Coronary artery (tissue), 2 donors: Measurements from ENCODE around the gene MOCOS.
A peak's percentile ranks its signal among the peaks of the same experiment; 100 is the strongest.

Experiments used
- DNase-seq: peaks from one replicate; pipeline ENCODE4 v3.0.0-alpha.2; 2017; ENCODE audit warnings: low spot score
- H3K27ac ChIP-seq, 2 donors: fragments of 200-600 bp; sonication (generic); one replicate each; pipeline ENCODE4 v1.5.1; 2016 to 2019
- H3K4me3 ChIP-seq: fragments of 200-600 bp; sonication (generic); 2 replicates; pipeline ENCODE4 v1.5.1; 2016; ENCODE audit warnings: mild to moderate bottlenecking, moderate library complexity
- CTCF ChIP-seq: fragments of 200-600 bp; sonication (generic); IDR thresholded peaks from one replicate; pipeline ENCODE4 v1.5.1; 2019; ENCODE audit warnings: antibody characterized with exemption

MOCOS gene

GRCh38 chr18:36185901-36186460 lies 1.3 kb upstream of the MOCOS start:
- no peak for TF ChIP-seq CTCF
- DNase-seq = no peak
- Histone ChIP-seq H3K27ac (no peak overlapping the region), H3K4me3 (peak overlapping the region; percentile 83)

DNA sequence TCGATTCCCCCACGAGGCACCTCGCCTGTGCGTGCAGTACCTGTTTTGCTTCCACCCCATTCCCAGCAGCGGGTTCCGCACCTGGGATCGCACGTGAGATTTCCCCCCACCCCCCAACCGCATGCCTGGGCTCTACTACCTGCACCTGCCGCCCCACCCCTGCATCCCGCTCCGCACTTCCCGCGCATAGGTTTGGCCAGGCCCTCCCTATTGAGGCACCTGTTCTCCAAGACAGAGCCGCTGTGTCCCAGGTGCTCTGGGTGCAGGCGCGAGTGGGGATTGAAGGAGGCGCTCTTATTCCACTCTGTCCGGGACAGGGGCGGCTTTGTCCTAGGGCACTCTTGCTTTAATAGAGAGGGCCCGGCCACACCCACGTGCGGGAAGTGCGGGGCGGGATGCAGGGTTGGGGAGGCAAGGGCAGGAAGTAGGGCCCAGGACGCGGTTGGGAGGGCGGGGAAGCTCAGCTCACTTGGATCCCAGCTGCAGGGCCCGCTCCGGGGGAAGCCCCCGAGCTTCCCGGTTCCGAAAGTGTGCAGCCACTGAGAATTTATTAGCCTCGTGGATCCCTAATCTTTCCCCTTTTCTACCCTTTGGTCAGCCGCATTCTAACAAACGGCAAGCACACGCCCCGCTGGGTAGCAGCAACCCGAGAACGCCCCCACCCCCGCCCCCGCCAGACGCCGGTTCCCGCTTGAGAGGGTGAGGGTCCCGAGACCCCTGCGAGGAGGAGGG lies 670 bp upstream of the MOCOS start:
- no peak for DNase-seq
- TF ChIP-seq CTCF = no peak
- peak overlapping the region; percentile 83 for H3K4me3 ChIP-seq
- H3K27ac ChIP-seq = peak overlapping the region in 1 of 2 donors; percentile 11

- no peak for DNase-seq
- H3K4me3 ChIP-seq = peak overlapping the region; percentile 83
- TF ChIP-seq CTCF = no peak
- no peak overlapping the region for H3K27ac ChIP-seq
Observed at GRCh38 chr18:36187826-36188721, 777 bp downstream of the MOCOS start.

GRCh38 chr18:36188916-36189315 lies 1.6 kb downstream of the MOCOS start:
- no peak overlapping the region for H3K27ac ChIP-seq
- DNase-seq = no peak

DNA sequence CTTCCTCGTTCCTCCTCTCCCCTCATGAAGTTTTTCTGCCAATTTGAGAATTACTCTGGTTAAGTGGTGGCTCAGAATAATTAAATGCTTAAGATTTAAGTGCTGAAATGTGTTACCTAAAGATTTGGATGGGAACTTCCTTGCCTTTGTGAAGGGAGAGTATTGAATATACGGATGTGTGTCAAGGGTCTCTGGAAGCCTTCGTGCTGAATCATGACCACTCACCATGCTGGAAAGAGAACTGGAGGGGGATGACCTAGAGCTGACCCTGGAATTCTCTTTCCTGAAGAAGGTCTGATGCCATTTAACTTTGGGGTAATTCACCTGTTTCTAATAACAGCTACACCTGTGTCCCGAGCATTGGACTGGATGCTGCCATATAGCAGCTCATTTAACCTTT lies 2.2 kb downstream of the MOCOS start:
- DNase-seq = no peak
- H3K4me3 ChIP-seq = no peak overlapping the region
- H3K27ac ChIP-seq = no peak overlapping the region
- TF ChIP-seq CTCF = no peak

More at GRCh38 chr18:36188916-36189315, 1.6 kb downstream of the MOCOS start:
- no peak for TF ChIP-seq CTCF
- no peak overlapping the region for H3K4me3 ChIP-seq

DNA sequence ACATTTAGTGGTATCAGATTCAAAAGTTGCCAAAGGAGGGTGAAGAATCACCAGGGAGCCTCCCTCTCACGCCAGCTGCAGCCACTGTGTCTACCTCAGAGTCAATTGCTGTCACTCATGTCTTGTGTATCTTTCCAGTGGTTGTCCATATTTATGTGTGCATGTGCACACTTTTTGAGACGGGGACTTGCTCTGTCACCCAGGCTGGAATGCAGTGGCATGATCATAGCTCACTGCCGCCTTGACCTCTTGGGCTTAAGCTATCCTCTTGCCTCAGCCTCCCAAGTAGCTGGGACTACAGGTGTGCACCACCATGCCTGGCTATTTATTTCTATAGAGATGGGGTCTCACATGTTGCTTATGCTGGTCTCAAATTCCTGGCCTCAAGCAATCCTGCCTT lies 4.0 kb downstream of the MOCOS start:
- no peak for TF ChIP-seq CTCF
- DNase-seq = no peak
- Histone ChIP-seq H3K27ac (no peak overlapping the region), H3K4me3 (no peak overlapping the region)
